HG03442 (cell line): ENCODE results near the gene TLR6.
"Not testable (repeated sequence)": the region's sequence is repeated elsewhere in the genome, so short reads cannot be mapped to it uniquely, and the experiment has no call there.

Experiments used
- ATAC-seq: cut with Tn5 transposase; IDR thresholded peaks from one replicate; pipeline ENCODE4 v1.9.1; 2021; ENCODE audit warnings: mild to moderate bottlenecking, moderate library complexity; ENCODE audit not compliant: unreplicated experiment

TLR6 gene

DNA sequence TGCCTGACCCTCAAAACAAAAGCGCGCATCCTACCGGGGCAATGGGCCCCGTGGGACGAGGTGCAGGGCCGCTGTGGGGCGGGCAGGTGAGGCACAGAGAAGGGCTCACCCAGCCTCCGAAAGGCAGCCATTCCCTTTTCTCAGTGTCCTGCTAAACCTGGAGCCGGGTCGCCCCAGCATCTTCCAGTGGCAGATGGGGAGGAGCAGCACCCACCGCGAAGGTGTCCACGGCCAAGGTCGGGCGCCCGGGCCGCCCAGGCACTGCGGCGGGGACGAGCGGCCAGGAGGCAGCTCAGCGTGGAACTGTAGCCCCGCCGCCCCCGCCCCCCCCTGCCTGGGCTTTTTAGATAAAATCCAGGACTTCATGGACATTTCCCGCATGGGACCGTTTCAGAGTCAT lies 32.9 kb downstream of the TLR6 start:
- no peak for ATAC-seq

DNA sequence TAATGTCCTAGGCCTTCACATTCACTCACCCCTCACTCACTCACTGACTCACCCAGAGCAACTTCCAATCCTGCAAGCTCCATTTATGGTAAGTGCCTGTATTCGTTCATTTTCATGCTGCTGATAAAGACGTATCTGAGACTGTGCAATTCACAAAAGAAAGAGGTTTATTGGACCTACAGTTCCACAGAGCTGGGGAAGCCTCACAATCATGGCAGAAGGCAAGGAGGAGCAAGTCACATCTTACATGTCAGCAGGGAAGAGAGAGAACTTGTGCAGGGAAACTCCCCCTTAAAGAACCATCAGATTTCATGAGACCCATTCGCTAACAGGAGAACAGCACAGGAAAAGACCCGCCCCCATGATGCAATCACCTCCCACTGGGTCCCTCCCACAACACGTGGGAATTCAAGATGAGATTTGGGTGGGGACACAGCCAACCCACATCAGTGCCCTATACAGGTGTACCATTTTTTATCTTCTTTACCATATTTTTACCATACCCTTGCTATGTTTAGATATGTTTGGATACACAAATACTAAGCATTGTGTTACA lies 33.8 kb downstream of the TLR6 start:
- ATAC-seq = no peak

DNA sequence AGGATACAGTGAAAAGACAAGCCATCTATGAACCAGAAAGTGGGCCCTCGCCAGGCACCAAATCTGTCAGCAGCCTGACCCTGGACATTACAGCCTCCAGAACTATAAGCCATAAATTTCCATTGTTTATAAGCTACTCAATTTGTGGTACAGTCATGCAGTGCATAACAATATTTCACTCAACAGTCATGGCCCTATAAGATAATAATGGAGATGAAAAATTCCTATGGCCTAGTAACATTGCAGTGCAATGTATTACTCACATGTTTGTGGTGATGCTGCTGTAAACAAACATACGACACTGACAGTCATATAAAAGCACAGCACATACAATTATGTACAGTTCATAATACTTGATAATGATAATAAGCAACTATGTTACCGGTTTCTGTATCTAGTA lies 34.9 kb downstream of the TLR6 start:
- ATAC-seq = no peak

DNA sequence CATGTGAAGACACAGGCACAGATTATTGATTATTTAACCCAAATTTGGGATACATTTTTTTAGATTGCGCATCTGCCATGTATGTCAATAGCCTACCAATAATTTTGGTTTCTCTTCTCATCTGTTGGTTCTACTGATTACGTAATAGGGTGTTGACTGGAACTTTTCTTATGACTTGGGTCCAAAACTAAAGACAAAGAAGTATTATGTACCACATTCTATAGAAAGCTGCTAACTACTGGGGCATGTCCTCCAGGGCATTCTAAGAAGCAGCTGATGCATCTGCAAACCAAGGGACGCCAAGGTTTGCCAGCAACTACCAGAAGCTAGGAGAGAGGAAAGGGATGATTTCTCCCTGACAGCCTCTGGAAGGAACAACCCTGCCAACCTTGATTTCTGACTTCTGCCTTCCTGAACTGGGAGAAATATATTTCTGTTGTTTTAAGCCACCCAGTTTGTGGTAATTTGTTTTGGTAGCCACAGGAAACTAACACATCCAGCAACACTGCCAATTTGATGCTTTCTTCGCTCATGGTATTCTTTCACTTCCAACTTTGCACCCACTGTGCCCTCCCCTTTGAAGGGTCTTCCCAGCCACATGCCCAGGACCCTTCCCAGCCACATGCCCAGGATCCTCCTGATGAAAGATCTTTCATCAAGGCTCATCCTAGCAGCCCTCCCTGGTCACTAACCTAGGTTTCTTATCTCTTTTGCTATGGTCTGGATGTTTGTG lies 36.1 kb downstream of the TLR6 start:
- peak; percentile 53 for ATAC-seq

DNA sequence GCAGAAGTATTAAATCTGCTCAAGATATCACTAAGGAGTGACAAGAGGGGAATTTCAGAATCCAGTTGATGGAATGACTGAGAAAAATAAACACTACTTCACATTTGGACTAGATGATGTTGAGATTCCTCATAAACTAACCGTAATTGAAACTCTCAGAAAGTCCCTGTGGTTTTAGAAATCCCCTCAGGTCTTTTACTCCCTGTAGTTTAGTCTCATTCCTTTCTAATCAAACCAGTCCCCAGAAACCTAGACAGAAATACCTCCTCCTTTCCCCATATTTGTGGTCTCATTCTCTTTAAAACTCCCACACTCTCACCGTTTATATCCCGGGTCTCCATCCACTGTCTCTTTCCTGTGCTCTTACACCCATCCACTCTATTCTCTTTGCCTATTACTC lies 37.0 kb downstream of the TLR6 start:
- ATAC-seq = no peak

DNA sequence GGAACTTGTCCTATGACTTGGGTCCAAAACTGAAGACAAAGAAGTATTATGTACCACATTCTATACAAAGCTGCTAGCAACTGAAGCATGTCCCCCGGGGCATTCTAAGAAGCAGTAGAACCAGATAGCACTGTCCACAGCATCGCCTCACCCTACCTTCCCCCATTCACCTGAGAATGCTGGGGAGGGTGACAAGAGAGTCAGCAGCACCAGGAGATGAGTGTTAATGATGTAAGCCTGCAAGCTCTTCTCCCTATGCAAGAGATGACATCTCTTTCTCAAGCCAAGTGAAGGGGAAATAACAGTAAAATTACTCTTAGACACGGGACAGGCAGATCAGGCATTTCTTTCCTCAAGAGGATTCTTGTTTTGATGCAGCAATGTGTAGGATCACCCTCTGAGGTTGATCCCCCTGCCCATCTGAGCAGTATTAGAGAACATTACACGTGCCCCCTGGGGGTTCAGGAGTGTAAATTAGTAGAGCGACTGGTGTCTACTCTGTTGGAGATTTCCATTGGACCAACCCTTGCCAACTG lies 38.1 kb downstream of the TLR6 start:
- ATAC-seq = peak; percentile 49

DNA sequence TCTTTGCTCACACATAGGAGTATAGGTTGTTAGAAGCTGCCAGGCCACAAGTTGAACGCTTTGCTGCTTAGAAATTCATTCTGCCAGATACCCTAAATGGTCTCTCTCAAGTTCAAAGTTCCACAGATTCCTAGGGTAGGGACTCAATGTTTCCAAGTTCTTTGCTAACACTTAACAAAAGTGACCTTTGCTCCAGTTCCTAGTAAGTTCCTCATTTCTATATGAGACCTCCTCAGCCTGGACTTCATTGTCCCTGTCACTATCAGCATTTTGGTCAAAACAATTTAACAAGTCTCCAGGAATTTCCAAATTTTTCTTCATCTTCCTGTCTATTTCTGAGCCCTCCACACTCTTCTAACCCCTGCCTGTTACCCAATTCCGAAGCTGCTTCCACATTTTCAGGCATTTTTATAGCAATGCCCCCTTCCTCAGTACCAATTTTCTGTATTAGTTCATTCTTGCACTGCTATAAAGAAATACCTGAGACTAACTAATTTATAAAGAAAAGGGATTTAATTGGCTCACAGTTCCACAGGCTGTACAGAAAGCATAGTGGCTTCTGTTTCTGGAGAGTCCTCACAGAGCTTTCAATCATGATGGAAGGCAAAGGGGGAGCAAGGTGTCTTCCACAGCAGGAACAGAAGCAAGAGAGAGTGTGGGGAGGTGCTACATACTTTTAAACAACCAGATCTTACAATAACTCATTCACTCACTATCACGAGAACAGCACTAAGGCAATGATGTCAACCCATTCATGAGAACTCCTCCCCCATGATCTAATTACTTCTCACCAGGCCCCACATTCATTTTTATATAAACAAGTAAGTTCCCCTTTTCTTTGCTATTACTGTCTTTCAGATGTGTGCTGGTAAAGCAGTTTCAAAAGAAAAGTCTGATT lies 40.5 kb downstream of the TLR6 start:
- ATAC-seq = no peak

DNA sequence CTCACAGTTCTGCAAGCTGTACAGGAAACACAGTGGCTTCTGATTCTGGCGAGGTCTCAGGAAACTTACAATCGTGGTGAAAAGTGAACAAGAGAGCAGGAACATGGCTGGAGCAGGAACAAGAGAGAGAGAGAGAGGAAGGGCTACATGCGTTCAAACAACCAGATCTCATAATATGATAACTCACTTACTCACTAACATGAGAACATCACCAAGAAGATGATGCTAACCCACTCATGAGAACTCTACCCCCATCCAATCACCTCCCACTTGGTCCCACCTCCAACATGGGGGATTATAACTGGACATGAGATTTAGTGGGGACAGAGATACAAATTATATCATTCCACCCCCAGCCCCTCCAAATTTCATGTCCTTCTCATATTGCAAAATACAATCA lies 42.2 kb downstream of the TLR6 start:
- no peak for ATAC-seq

DNA sequence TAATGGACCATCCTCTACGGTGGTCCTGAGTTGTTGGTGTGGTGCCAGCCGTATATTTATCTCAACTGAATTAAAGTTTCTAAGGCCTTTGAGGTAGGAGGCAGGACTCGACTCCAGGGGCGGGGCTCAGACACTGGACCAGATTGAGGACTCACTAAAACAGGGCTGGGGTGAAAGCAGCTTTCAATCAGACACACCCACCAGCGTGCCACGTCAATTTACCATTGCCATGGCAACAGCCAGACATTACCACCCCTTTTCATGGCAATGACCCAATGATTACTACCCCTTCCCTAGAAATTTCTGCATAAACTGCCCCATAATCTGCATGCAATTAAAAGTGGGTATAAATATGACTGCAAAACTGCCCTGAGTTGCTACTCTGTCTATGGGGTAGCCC lies 45.3 kb downstream of the TLR6 start:
- ATAC-seq = no peak

DNA sequence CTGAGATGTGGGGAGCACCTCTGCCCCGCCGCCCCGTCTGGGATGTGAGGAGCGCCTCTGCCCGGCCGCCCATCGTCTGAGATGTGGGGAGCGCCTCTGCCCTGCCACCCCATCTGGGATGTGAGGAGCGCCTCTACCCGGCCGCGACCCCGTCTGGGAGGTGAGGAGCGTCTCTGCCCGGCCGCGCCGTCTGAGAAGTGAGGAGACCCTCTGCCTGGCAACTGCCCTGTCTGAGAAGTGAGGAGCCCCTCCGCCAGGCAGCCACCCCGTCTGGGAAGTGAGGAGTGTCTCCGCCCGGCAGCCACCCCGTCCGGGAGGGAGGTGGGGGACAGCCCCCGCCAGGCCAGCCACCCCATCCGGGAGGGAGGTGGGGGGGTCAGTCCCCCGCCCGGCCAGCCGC lies 49.2 kb downstream of the TLR6 start:
- not testable (repeated sequence) for ATAC-seq

DNA sequence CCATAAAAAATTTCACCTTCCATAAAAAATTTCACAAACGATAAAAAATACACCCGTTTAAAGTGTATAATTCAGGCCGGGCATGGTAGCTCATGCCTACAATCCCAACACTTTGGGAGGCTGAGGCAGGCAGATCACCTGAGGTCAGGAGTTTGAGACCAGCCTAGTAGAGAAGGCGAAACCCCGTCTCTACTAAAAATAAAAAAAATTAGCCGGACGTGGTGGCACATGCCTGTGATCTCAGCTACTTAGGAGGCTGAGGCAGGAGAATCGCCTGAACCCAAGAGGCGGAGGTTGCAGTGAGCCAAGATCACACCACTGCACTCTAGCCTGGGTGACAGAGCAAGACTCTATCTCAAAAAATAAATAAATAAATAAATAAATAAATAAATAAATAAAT lies 50.4 kb downstream of the TLR6 start:
- not testable (repeated sequence) for ATAC-seq

DNA sequence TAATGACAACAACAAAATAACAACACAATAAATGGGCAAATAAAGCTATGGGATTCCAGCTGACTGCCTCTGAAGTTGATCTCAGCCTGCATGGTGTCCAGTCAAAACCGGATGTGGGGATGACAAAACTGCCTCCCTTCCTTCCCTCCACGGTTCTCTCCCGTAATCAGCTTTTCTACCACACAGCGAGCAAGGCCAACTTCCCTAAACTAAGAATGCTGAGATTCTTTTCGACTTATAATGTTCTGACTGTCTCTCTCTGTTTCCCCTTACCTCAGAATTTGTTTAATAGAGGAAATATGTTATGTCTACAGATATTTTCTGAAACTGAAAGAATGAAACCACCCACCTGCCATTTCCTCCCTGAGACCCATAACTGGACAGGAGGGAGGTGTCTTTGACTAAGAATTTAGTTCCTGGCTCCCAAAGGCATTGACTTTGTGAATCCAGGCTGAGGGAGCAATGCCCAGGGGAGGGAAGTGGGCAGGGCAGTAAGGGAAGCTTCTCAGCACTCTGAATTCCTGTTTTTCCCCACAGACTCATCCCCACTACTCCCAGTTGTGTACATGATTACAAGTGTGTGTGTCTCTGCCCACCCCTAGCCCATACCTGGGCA lies 51.0 kb downstream of the TLR6 start:
- peak; percentile 77 for ATAC-seq

DNA sequence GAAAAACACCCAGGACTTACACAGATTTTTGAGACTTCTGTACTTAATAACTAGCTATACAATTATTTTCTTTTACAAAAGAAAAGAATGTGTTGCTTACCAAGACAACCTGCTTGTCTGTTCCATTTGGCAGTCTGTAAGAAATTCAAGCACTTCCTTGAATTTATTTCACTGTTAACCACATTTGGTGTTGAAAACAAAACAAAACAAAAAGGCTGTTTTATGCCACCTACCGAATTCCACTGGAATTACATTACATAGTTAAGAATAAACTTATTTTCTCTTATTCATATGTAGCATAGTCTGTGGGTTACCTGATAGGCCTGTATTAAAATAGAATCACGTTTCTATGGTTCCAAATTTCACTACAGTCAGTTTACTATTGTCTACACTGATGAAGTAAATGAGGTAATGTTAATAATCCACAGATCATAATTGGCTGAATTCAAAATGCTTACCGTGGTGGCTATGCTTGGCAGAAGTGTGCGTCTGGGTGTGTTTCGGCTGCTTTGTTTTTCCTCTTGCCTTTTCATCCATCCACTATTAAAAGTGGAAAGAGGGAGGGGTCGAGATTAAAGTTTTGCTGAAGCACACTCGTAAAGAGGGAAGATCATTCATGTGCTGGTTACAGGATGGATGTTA lies 51.8 kb downstream of the TLR6 start, which contains the start of gene TLR1:
TSS of gene TLR1 (minus strand) at position 138 of the 642 bp plus-strand sequence. CDS start 5,960 bp downstream, outside the sequence.
- peak; percentile 14 for ATAC-seq

DNA sequence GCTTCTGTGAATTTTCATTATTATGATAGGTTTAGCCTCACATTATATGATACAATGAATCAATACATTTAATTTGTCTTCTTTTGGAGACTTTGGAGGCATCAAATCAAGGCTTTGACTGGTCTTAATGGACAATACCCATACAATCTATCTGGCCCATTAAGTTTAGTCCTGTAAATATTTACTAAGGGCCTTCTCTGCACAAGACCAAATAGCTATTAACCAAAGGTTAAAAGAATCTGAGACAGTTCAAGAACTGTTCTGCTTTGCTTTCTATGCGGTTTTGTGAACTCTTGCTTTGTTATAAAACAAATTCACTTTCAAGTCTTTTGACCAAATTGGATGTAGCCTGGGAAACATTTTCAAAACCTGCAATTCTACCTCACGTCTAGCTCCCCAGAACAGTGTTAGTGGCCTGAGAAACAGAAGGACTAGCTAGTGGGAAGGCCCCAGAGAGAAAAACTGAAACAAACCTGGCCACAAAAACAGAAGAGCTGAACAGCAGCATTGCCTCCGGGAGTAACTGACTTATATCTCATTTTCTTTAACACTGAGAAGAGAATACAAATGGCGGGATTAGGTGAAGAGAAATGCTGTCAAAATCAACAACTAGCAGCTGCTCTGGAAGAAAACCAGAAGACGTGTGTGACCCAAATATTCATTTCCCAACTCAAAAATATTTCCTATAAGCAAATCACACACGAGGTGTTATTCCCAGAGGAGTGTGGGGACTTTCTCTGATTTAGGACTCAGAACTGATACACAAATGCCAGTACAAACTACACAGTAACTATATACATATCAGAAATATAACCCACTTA lies 52.6 kb downstream of the TLR6 start:
- ATAC-seq = peak; percentile 61

DNA sequence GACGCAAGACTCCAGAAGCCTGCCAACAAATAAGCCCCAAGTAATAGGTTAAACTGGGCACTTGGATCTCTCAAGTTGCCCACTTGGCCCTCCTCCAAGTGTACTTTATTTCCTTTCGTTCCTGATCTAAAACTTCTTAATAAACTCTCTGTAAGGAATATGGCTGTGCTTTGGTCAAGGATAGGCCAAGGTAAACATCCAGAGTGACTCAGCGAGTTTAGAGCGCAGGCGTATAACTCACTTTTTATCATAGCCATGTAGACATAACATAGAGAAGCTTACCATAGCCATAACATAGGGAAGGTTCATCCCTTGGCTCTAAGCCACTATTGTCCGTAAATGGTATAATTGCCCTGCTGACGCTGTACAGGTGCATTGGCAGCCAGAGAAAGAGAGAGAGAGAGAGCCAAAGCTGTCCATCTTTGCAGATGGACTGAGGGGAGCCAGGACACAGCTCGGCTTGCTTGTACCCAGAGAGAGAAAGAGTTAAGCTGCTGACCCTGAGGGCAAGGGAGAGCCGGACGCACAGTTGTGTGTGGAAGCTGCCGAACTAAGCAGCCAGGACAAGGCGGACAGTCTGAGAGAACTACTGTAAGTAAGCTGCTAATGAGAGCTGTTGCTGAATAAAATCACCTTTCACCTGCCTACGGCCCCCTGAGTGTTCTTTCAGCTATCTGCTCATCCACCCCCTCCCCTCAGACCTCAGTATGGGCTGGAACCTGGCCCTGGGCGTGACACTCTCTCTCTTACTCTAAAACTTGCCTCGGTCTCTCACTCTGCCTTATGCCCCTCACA lies 53.9 kb downstream of the TLR6 start:
- no peak for ATAC-seq

DNA sequence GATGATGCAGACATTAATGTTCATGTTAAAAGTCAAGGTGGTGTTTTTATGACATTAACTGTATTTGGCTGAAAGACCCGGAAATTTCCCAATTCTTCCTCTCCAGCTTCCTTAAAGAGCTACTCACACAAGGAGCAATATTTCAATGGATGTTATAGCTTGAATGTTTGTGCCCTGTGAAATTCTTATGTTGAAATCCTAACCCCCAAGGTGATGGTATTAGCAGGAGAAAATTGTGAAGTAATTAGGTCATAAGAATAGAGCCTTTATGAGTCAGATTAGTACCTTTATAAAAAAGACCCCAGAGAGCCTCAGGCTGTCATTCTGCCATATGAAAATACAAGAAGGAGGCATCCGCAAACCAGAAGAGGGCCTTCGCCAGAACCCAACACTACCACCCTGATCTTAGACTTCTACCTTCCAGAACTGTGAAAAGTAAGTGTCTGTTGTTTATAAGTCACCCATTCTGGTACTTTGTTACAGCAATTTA lies 55.6 kb downstream of the TLR6 start:
- no peak for ATAC-seq

DNA sequence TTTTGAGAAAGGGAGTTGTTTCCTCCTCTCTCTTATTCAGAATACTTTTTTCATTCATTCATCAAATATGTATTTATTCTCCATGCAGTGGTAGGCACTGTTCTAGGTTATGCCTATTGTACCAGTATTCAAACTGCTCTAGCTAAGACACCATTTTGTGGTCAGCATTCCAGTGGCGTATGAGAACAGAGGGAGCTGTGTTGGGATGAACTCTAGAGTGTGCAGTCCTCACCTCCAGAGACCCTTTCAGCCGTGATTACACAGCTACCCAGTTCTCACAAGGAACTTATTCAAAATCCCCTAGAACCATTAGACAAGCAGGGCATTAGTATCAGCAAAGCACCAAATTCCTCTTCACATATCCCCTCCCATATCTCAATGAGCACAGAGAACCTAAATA lies 56.3 kb downstream of the TLR6 start:
- ATAC-seq = no peak

DNA sequence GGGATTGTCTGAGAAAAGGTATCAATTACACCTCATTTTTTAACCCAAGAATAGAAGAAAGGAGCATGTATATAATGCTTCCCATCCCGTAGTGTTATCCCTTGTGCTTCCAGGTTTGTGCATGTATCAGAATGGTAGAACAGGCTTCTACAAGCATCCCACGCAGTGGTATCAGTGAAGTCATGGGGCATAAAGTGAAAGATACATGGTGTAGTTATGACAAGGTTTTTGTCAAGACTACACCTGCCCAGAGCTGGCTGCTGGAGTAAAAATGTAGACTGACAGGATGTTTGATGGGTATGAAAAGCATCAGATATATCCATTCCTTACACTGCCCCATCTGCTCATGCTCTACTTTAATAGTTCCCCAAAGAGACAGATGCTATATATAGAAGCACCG lies 61.5 kb downstream of the TLR6 start:
- ATAC-seq = no peak

DNA sequence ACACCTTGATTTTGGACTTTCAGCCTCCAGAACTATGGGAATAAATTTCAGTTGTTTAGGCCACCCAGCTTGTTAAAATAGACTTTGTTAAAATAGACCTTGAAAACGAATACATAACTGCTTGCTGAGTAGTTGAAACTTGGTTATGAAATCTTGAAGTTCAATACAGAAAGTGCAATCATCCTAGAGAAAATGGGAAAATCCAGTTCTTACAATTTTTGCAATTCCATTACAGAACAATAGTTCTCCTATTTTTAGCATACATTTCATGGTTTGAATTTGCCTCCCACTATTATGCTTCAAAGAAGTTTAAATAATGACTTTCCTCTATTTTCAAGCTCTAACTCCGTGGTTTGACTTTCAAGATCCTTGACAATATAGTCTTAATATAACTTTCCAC lies 62.6 kb downstream of the TLR6 start:
- no peak for ATAC-seq
